ENCODE measurements around the gene ERCC4. TPM values are rescaled to one million over a fixed set of nuclear protein-coding genes. Genes with fewer than 3 reads are reported as not detected.

The ERCC4 gene
- total RNA-seq, 1 experiment from 2014 or later = 2.8 TPM

DNA sequence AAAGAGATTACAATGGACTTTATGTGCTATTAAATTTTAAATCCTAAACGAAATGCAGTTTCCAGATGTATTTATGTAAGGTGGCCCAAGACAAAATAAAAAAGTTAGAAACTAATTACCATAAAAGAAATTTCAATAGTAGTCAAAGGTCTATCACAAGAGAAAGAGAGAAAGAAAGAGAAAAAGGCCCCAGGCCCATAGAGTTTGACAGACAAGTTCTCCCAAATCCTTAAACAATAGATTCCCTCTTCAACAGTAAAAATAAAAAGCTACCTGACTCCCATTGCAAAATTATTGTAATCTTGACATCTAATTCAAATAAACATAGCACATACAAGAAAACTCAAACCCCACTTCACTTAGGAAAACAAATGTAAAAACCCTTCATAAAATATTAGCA is 8.6 kb upstream of the ERCC4 start:
- DNase-seq (ENCODE audit: low spot score) = no peak

GRCh38 chr16:13911871-13912270 is 8.1 kb upstream of the ERCC4 start:
- DNase-seq (ENCODE audit: low spot score) = no peak

DNA sequence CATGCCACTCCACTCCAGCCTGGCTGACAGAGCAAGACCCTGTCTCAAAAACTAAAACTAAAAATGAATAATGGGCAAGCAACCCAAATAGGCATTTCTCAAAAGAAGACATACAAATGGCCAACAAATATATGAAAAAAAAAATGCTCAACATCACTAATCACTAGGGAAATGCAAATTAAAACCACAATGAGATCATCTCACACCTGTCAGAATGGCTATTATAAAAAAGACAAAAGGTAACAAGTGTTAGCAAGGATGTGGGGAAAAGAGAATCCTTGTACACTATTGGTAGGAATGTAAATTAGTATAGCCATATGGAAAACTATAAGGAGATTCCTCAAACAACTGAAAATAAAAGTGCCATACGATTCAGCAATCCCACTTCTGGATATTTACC is 7.1 kb upstream of the ERCC4 start:
- DNase-seq (ENCODE audit: low spot score) = no peak

DNA sequence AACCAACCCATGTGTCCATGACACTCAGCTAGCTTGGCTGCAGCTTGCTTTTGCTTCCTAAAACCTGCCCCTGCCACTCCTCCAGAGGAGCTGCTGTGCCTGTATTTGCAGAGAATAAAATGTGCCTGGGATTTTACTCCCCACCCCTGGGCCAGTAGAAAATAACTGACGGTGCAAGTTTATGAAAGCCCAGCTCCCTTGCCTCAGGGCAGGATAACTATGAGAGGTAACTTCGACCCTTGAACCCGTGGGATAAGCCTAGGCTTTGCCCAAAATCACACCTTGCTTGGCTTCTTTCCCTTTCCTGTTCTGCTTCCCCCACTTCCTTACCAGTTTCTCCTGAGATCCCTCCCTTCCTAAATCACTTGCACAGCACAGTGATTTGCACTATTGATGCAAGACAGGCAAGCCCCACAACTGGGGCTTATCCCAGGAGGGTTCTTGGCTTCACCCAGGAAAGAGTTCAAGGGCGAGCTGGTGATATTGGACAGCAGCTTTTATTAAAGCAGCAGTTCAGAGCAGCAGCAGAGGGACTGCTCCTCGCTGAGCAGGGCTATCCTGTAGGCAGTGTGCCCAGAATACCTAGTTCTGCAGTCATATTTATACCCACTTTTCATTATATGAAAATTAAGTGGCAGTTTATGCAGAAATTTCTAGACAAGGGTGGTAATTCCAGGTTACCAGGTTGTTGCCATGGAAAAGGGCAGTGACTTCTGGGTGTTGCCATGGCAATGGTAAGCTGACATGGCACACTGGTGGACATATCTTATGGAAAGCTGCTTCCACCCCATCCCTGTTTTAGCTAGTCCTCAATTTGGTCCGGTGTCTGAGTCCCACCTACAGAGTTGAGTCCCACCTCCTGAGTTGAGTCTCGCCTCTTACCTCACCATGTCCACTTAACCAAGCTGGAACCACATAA is 6.3 kb upstream of the ERCC4 start:
- no peak for DNase-seq (ENCODE audit: low spot score)

- DNase-seq (ENCODE audit: low spot score) = no peak
Measured at GRCh38 chr16:13915033-13915635, 4.8 kb upstream of the ERCC4 start.

DNA sequence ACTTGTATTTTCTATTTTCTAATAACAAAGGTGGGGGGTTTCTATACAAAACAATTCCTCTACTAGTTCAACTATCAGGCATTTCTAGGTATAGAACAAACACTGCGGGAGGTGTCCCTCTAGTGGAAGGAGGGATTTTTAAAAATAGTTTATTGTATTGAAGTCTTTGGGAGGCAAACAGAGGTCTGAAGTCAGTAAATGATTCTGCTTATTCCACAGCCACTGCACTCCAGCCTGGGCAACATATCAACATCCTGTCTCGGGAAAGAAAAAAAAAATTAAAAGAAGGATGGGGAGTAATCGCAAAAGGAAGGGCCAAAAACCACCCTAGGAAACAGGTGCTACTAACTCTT is 648 bp upstream of the ERCC4 start:
- peak; percentile 57 for DNase-seq (ENCODE audit: low spot score)

DNA sequence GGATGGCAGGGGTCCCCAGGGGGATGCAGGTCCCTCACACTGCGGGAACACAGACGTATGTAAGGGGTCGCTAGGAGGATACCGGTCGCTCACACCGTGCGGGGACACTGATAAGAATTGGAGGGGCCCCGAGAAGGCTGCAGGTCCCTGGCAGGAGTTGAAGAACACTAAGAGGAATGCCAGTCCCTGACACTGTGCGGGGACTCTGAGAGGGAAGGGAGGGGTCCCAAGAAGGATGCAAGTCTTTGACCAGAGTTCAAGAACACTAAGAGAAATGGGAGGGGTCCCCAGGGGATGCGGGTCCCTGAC is 510 bp downstream of the ERCC4 start:
- DNase-seq (ENCODE audit: low spot score) = no peak

GRCh38 chr16:13921328-13921727 is 1.4 kb downstream of the ERCC4 start:
- no peak for DNase-seq (ENCODE audit: low spot score)

DNA sequence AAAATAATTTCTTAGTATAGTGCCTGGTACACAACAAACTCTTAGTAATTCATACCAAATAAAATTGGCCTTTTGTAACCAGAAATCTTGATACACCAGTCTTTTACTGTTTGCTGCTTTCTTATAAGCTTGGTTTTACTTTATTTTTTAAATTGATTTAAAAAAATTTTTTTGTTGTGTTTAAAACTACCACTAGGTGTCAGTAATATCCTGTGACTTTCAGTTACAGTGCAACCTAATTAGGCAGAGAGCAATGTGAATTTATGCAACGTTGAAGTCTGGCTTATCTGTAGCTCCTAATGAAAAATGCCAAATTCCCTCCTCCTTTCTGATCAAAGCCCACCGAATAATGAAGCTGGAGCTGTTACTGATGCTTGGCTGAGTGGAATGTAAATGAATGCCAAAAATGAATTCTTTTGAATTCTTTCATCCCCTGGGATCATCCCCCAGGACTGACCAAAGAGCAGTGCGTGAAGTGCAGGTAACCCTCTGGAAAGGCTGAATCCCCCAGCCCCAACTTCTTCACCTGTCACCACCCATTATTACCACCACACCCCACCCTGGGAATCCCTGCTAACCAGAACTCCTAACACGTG is 3.8 kb downstream of the ERCC4 start:
- peak; percentile 54 for DNase-seq (ENCODE audit: low spot score)

DNA sequence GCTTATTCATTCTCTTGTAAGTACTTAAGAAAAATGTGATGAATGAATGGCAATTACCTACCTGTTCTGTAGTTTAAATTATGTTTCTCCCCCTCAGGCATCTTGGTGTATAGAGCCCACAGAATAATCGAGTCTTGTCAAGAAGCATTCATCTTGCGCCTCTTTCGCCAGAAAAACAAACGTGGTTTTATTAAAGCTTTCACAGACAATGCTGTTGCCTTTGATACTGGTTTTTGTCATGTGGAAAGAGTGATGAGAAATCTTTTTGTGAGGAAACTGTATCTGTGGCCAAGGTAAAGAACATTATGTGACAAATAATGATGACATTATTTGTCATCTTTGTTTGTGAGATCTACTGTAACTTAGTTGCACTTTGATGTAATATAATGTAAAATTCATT is 6.5 kb downstream of the ERCC4 start:
- DNase-seq (ENCODE audit: low spot score) = no peak

DNA sequence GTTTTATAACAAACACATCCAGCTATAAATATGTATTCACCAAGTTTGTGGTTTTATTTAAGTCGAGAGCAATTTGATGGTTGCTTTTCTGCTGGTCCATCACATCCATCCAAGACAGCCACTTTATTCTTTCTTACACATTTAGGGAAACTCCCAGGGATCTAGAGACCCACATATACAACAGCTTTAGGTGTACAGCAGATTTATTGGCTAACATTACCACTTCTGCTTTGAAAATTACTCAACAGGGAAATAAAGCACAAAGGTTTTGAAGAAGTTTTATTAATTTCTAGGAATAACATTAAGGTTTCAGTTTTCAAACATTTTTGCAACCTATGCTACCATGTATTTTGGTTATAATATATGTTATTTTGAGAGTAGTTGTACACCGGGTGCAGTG is 6.9 kb downstream of the ERCC4 start:
- no peak for DNase-seq (ENCODE audit: low spot score)

GRCh38 chr16:13928646-13929045 is 8.7 kb downstream of the ERCC4 start:
- DNase-seq (ENCODE audit: low spot score) = no peak

GRCh38 chr16:13931845-13932244 is 11.9 kb downstream of the ERCC4 start:
- no peak for DNase-seq (ENCODE audit: low spot score)

DNA sequence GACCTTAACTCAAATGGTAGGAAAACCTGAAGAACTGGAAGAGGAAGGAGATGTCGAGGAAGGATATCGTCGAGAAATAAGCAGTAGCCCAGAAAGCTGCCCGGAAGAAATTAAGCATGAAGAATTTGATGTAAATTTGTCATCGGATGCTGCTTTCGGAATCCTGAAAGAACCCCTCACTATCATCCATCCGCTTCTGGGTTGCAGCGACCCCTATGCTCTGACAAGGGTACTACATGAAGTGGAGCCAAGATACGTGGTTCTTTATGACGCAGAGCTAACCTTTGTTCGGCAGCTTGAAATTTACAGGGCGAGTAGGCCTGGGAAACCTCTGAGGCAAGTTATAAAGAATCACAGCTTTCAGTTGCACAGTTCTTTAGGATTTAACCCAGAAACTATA is 15.5 kb downstream of the ERCC4 start:
- DNase-seq (ENCODE audit: low spot score) = no peak

GRCh38 chr16:13936155-13936554 is 16.2 kb downstream of the ERCC4 start:
- no peak for DNase-seq (ENCODE audit: low spot score)

GRCh38 chr16:13936596-13937081 is 16.7 kb downstream of the ERCC4 start:
- DNase-seq (ENCODE audit: low spot score) = no peak

GRCh38 chr16:13937411-13937810 is 17.5 kb downstream of the ERCC4 start:
- DNase-seq (ENCODE audit: low spot score) = no peak

DNA sequence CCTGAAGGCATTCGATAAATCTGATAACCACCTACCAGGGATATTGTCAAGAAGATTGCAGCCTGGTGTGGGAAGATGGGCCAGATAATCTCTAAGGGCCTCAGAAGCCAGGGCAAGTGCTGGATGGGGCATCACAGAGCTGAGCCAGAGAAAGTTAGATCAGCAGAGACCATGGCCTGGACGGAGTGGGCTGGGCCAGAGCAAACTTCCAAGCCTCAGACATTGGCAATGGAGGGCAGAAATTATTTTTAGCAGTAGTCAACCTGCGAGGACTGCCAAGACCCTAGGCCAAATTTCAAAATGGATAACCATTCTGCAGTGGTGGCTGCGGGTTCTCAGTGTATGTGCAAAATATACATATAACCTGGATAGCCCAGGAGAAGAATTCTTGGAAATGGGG is 18.5 kb downstream of the ERCC4 start:
- no peak for DNase-seq (ENCODE audit: low spot score)

DNA sequence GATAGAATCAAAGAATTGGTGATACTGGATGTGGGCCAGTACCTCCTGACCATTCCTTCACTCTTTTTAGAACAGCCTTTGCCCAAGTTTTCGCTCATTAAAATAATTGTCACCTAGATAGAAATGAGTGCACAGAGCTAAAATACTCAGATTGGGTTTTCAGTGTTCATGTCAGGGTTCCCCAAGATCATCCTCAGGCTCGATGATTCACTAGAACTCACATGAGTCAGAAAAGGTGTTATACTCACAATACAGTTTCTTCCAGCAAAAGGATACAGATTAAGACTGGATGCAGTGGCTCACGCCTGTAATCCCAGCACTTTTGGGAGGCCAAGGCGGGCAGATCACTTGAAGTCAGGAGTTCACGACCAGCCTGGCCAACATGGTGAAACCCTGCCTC is 19.9 kb downstream of the ERCC4 start:
- DNase-seq (ENCODE audit: low spot score) = no peak

- DNase-seq (ENCODE audit: low spot score) = no peak
Measured at GRCh38 chr16:13940397-13940933, 20.5 kb downstream of the ERCC4 start.

- DNase-seq (ENCODE audit: low spot score) = no peak
Measured at GRCh38 chr16:13944816-13945215, 24.9 kb downstream of the ERCC4 start.

DNA sequence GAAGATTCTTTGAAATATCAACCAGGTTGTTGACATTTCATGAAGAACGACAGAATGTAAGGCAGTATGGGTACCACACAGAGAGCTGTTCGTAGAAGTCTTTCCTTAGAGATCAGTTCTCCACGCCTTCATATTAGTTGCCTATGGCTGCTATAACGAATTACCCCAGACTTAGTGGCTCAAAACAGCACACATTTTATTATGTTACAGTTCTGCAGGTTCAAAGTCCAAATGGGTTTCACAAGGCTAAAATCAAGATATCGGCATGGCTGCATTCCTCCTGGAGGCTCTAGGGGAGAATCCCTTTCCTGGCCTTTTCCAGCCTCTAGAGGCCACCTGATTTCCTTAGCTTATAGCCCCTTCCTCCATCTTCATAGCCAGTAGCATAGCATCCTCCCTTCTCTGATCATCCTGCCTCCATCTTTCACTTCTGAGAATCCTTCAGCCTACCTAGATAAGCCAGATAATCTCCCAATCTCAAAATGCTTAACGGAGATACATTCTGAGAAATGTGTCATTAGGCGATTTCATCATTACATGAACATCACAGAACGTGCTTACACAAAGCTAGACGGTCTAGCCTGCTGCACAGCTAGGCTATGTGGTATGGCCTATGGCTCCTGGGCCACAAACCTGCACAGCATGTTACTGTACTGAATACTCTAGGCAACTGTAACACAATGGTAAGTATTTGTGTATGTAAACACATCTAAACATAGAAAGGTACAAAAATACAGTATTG is 26.0 kb downstream of the ERCC4 start:
- no peak for DNase-seq (ENCODE audit: low spot score)
